Measurements from ENCODE around the gene ANO2.

ANO2 gene

DNA sequence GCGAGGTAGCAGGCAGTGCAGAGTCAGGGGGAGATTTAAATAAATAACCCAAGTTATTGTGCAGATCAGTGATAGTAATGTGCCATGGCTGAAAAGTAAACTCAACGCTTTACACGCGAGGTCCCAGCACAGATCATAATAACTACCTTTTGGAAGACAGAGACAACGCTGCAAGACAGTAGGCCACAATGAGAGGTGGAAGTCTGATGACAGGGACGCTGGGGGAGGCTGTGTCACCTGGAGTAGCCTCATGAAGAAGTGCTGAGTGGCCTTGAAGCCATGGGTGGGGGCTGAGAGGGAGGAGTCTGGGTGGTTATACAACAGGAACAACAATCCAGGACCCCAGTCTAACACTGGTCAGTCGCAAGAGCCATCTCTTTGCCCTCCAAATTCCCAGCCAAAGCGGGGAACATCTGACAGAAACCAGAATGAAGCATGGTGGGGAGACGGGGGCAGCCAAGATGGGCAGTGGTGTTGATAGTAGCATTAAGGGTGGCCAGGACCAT is 28.2 kb downstream of the ANO2 start:
- no peaks in the 10 kb centered on the region for H4K20me1 ChIP-seq (ENCODE audit: control insufficient read depth, insufficient read depth, low read depth, low read length)
- no peaks in the 10 kb centered on the region for H3K9me2 ChIP-seq (replicated peaks; ENCODE audit: control insufficient read depth, low read length)
- H3F3A ChIP-seq (ENCODE audit: control insufficient read depth, insufficient read depth): no peaks in the 10 kb centered on the region
- no peaks in the 10 kb centered on the region for H3K79me2 ChIP-seq (ENCODE audit: control insufficient read depth, low read length)
- H3K9me3 ChIP-seq (ENCODE audit: control insufficient read depth, insufficient read depth, low read length): no peaks in the 10 kb centered on the region
- no peak overlapping the region for H3K4me3 ChIP-seq (ENCODE audit: low read length)
- no peak overlapping the region for H3K4me2 ChIP-seq (ENCODE audit: low read length)
- TF ChIP-seq, protein P1, sequence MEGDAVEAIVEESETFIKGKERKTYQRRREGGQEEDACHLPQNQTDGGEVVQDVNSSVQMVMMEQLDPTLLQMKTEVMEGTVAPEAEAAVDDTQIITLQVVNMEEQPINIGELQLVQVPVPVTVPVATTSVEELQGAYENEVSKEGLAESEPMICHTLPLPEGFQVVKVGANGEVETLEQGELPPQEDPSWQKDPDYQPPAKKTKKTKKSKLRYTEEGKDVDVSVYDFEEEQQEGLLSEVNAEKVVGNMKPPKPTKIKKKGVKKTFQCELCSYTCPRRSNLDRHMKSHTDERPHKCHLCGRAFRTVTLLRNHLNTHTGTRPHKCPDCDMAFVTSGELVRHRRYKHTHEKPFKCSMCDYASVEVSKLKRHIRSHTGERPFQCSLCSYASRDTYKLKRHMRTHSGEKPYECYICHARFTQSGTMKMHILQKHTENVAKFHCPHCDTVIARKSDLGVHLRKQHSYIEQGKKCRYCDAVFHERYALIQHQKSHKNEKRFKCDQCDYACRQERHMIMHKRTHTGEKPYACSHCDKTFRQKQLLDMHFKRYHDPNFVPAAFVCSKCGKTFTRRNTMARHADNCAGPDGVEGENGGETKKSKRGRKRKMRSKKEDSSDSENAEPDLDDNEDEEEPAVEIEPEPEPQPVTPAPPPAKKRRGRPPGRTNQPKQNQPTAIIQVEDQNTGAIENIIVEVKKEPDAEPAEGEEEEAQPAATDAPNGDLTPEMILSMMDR (IDR thresholded peaks at IDR 0.05; ENCODE audit: low read depth, low read length, poor library complexity, severe bottlenecking): no peak
- TF ChIP-seq EZH2phosphoT487 (IDR thresholded peaks at IDR 0.05; ENCODE audit: borderline replicate concordance, low read length): no peak
- no peaks in the 10 kb centered on the region for H3K27me3 ChIP-seq (ENCODE audit: control insufficient read depth, low read length)
- no peaks in the 10 kb centered on the region for H3K36me3 ChIP-seq (ENCODE audit: control insufficient read depth, low read length)
- no peak overlapping the region for H3K27ac ChIP-seq (ENCODE audit: low read depth, low read length)
- H3K4me1 ChIP-seq (ENCODE audit: control insufficient read depth, low read length): no peaks in the 10 kb centered on the region

DNA sequence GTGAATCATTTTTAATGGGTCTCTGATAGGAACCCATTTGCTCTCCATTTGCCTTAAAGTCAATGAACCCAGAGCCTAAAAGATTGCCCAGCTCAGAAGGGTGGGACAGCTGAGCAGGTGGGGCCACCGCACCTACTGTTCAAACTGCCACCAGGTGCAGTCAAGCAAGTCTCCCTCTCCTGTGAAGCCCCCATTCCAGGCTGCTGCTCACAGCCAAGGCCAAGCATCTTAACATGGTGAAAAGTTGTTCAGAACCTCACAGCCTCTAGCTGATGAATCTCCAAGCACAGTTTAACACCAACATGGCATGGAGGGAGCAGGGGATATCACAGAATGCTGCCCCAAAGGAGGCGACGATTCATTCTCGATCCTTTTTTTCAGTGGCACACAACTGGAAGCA is 29.5 kb downstream of the ANO2 start:
- no peaks in the 10 kb centered on the region for H4K20me1 ChIP-seq (ENCODE audit: control insufficient read depth, insufficient read depth, low read depth, low read length)
- H3K27me3 ChIP-seq (ENCODE audit: control insufficient read depth, low read length): peaks cover 3% of the 10 kb centered on the region; the same call in 1 of the 2 replicates
- H3F3A ChIP-seq (ENCODE audit: control insufficient read depth, insufficient read depth): no peaks in the 10 kb centered on the region
- H3K4me3 ChIP-seq (ENCODE audit: low read length): no peak overlapping the region
- H3K36me3 ChIP-seq (ENCODE audit: control insufficient read depth, low read length): no peaks in the 10 kb centered on the region
- TF ChIP-seq, protein P1 (IDR thresholded peaks at IDR 0.05; ENCODE audit: low read depth, low read length, poor library complexity, severe bottlenecking): no peak
- TF ChIP-seq EZH2phosphoT487 (IDR thresholded peaks at IDR 0.05; ENCODE audit: borderline replicate concordance, low read length): no peak
- H3K27ac ChIP-seq (ENCODE audit: low read depth, low read length): no peak overlapping the region
- H3K9me3 ChIP-seq (ENCODE audit: control insufficient read depth, insufficient read depth, low read length): no peaks in the 10 kb centered on the region
- H3K79me2 ChIP-seq (ENCODE audit: control insufficient read depth, low read length): no peaks in the 10 kb centered on the region
- H3K9me2 ChIP-seq (replicated peaks; ENCODE audit: control insufficient read depth, low read length): no peaks in the 10 kb centered on the region
- H3K4me2 ChIP-seq (ENCODE audit: low read length): no peak overlapping the region
- H3K4me1 ChIP-seq (ENCODE audit: control insufficient read depth, low read length): no peaks in the 10 kb centered on the region

DNA sequence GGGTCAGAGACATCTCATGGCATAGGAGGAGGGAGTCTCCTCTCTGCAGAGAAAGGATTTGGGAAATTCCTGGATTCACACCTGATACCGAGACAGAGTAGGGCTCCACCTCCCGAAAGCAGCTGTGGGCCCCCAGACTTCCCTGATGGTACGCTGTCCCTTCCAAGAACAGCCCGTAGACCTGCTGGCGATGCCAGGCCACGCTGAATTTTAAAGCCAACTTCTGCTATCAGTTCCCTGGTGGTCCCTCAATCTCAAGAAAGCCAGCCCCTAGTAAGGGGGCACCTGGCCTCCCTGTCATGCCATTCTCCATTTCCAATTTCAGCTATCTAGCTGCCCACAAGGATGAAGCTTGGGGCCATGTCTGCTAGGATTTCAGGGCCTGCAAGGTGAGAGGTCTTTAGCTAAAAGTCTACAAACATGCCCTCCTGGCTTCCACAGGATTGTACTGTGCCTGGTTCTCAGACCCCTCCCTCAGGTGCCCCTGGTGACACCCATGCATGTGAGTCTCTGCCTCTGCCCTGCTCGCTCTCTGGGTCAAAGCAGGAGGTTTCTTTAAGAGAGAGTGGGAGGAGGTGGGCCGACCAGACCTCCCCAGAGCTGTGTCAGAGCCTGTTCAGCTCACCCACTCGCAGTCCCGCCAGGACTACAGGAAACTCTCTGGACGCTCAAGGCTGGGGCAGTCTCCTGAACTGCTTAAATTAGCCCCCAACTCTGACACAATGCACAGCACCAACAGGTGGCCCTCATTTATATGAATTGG is 30.5 kb downstream of the ANO2 start:
- Histone ChIP-seq H3K27me3 (ENCODE audit: control insufficient read depth, low read length) (peaks cover 3% of the 10 kb centered on the region; the same call in 1 of the 2 replicates), H3K4me2 (ENCODE audit: low read length) (no peak overlapping the region), H3K4me1 (ENCODE audit: control insufficient read depth, low read length) (no peaks in the 10 kb centered on the region), H3F3A (ENCODE audit: control insufficient read depth, insufficient read depth) (no peaks in the 10 kb centered on the region), H4K20me1 (ENCODE audit: control insufficient read depth, insufficient read depth, low read depth, low read length) (no peaks in the 10 kb centered on the region), H3K9me3 (ENCODE audit: control insufficient read depth, insufficient read depth, low read length) (no peaks in the 10 kb centered on the region), H3K79me2 (ENCODE audit: control insufficient read depth, low read length) (no peaks in the 10 kb centered on the region), H3K27ac (ENCODE audit: low read depth, low read length) (no peak overlapping the region), H3K36me3 (ENCODE audit: control insufficient read depth, low read length) (no peaks in the 10 kb centered on the region), H3K9me2 (replicated peaks; ENCODE audit: control insufficient read depth, low read length) (no peaks in the 10 kb centered on the region), H3K4me3 (ENCODE audit: low read length) (no peak overlapping the region)
- no peak for TF ChIP-seq EZH2phosphoT487 (IDR thresholded peaks at IDR 0.05; ENCODE audit: borderline replicate concordance, low read length)
- TF ChIP-seq, protein P1 (IDR thresholded peaks at IDR 0.05; ENCODE audit: low read depth, low read length, poor library complexity, severe bottlenecking): no peak

Data from DOHH2 (cell line).